Caco-2 (cell line): Measurements from ENCODE around the gene PRICKLE3. TPM values are rescaled to one million over a fixed set of nuclear protein-coding genes. Genes with fewer than 3 reads are reported as not detected.

Experiments used
- BruUV-seq: library from RNA; stranded (reverse); fragments of 400-500 nt; replicated peaks from 2 replicates; lab custom pipeline; 2021; lab: Mats Ljungman, UMichigan
- CTCF ChIA-PET: fragments of 300-600 bp; sonication (Branson Sonifier 250); formaldehyde crosslinking; loops from one replicate; lab custom pipeline; 2022; ENCODE audit warnings: antibody characterized with exemption; lab: Charles Lee
- POLR2A ChIA-PET: fragments of 300-600 bp; sonication (Branson Sonifier 250); formaldehyde crosslinking; loops from one replicate; lab custom pipeline; 2022; ENCODE audit warnings: antibody characterized with exemption; lab: Charles Lee
- DNase-seq, 2 experiments: peaks; one replicate each; pipeline versions ENCODE4 v3.0.0 to v3.0.0-alpha.2; 2020 to 2022
- H3K27me3 ChIP-seq: replicated peaks from 2 replicates; pipeline ENCODE4 v1.6.0; 2011; ENCODE audit warnings: low read length; ENCODE audit not compliant: control insufficient read depth, insufficient read depth
- H3K36me3 ChIP-seq: 2 replicates; pipeline ENCODE4 v1.5.1; 2011; ENCODE audit warnings: low read length; ENCODE audit not compliant: control insufficient read depth, insufficient read depth
- H3K4me1 ChIP-seq: fragments of 250-450 bp; sonication (Bioruptor Pico); 2 replicates; pipeline ENCODE4 v1.5.1; 2020; ENCODE audit warnings: mild to moderate bottlenecking
- H3K4me3 ChIP-seq: 2 replicates; pipeline ENCODE4 v1.5.1; 2011; ENCODE audit warnings: low read depth, mild to moderate bottlenecking, control low read depth, low read length
- H3K9me3 ChIP-seq: fragments of 250-450 bp; sonication (Bioruptor Pico); 2 replicates; pipeline ENCODE4 v1.5.1; 2020; ENCODE audit warnings: mild to moderate bottlenecking, moderate library complexity
- H3K27ac Mint-ChIP-seq: one replicate; pipeline ENCODE4 v1.8.0; 2022; ENCODE audit warnings: mixed read lengths; ENCODE audit not compliant: unreplicated experiment
- H3K27me3 Mint-ChIP-seq: one replicate; pipeline ENCODE4 v1.8.0; 2022; ENCODE audit warnings: mixed read lengths; ENCODE audit not compliant: insufficient read depth, unreplicated experiment
- H3K36me3 Mint-ChIP-seq: one replicate; pipeline ENCODE4 v1.8.0; 2022; ENCODE audit warnings: mild to moderate bottlenecking, mixed read lengths; ENCODE audit not compliant: insufficient read depth, unreplicated experiment
- H3K4me1 Mint-ChIP-seq: one replicate; pipeline ENCODE4 v1.8.0; 2022; ENCODE audit warnings: low read depth, mixed read lengths; ENCODE audit not compliant: unreplicated experiment
- H3K4me3 Mint-ChIP-seq: one replicate; pipeline ENCODE4 v1.8.0; 2022; ENCODE audit warnings: mild to moderate bottlenecking, moderate library complexity, mixed read lengths; ENCODE audit not compliant: unreplicated experiment
- H3K9me3 Mint-ChIP-seq: one replicate; pipeline ENCODE4 v1.8.0; 2022; ENCODE audit warnings: mixed read lengths; ENCODE audit not compliant: unreplicated experiment
- CTCF ChIP-seq, 2 experiments: fragments of 200-600 bp in 1 of 2; IDR thresholded peaks; 1 replicate in 1 of 2; 2 replicates in 1 of 2; pipeline versions ENCODE4 v1.5.1 to v1.8.0; 2011 to 2022; ENCODE audit warnings: antibody characterized with exemption in 1 of 2, control low read depth in 1 of 2, inconsistent platforms in 1 of 2, low read depth in 1 of 2, low read length in 1 of 2, mild to moderate bottlenecking in 1 of 2, moderate library complexity in 1 of 2; ENCODE audit not compliant: insufficient read depth in 1 of 2, severe bottlenecking in 1 of 2, unreplicated experiment in 1 of 2
- intact Hi-C: fragments of 100-400 bp; cut with micrococcal nuclease; formaldehyde crosslinking; loops from one replicate; pipeline ENCODE4 v1.10.0; 2022; ENCODE audit not compliant: unreplicated experiment
- total RNA-seq: library from RNA; stranded (reverse); gene quantifications from 2 replicates; pipeline ENCODE4 v1.2.3, GENCODE V29; 2022

Gene PRICKLE3
- total RNA-seq, 1 experiment from 2014 or later = 8.4 TPM

- TF ChIP-seq CTCF (IDR thresholded peaks at IDR 0.05; ENCODE audit: insufficient read depth in 1 of 2, low read depth in 1 of 2, low read length in 1 of 2, severe bottlenecking in 1 of 2, unreplicated experiment in 1 of 2) = no peak
- Mint-ChIP-seq H3K4me1 (peaks cover 14% of the 10 kb centered on the region), H3K9me3 (no peaks in the 10 kb centered on the region), H3K27me3 (no peaks in the 10 kb centered on the region), H3K36me3 (peaks cover 12% of the 10 kb centered on the region), H3K27ac (no peak overlapping the region), H3K4me3 (peak overlapping the region; percentile 86)
- Histone ChIP-seq H3K4me3 (peak overlapping the region; percentile 63), H3K27me3 (no peaks in the 10 kb centered on the region), H3K4me1 (no peaks in the 10 kb centered on the region), H3K36me3 (no peaks in the 10 kb centered on the region), H3K9me3 (no peaks in the 10 kb centered on the region)
- peak in 1 of 2 experiments; percentile 17 for DNase-seq
- ChIA-PET CTCF (interaction anchor here (1.0 to 2.3 kb wide), 2 partner anchors 16 to 18 kb away, joined by 5 to 8 read pairs; no protein-coding TSS in a partner anchor), POLR2A (interaction anchor here (2.1 kb wide), 1 partner anchor 18 kb away, joined by 7 read pairs; no protein-coding TSS in a partner anchor)
- intact Hi-C loops = loop anchor here (10.0 kb wide), 1 partner anchor 62 kb away; the partner anchor contains the start of genes CACNA1F and CCDC22
- BruUV-seq = TSS peak; percentile 61
Measured at GRCh38 chrX:49172280-49172780, 13.8 kb downstream of the PRICKLE3 start.

- BruUV-seq = no TSS peak
- CTCF ChIA-PET = interaction anchor here (1.0 to 2.3 kb wide), 2 partner anchors 16 to 19 kb away, joined by 5 to 8 read pairs; no protein-coding TSS in a partner anchor
Measured at GRCh38 chrX:49171752-49172279, 14.4 kb downstream of the PRICKLE3 start, which contains the start of gene PLP2. Gene PLP2 (plus strand): TSS chrX:49171898. CDS start chrX:49172001, 103 bp downstream.

More at GRCh38 chrX:49171752-49172279, 14.4 kb downstream of the PRICKLE3 start, which contains the start of gene PLP2:
- Mint-ChIP-seq H3K27me3 (no peaks in the 10 kb centered on the region), H3K9me3 (no peaks in the 10 kb centered on the region), H3K4me1 (peaks cover 14% of the 10 kb centered on the region), H3K27ac (no peak within 1 kb of the TSS), H3K36me3 (peaks cover 10% of the 10 kb centered on the region), H3K4me3 (peak within 1 kb of the TSS; percentile 86)
- Histone ChIP-seq H3K9me3 (no peaks in the 10 kb centered on the region), H3K4me1 (no peaks in the 10 kb centered on the region), H3K27me3 (no peaks in the 10 kb centered on the region), H3K4me3 (peak within 1 kb of the TSS; percentile 63), H3K36me3 (no peaks in the 10 kb centered on the region)
- no peak for TF ChIP-seq CTCF (IDR thresholded peaks at IDR 0.05; ENCODE audit: insufficient read depth in 1 of 2, low read depth in 1 of 2, low read length in 1 of 2, severe bottlenecking in 1 of 2, unreplicated experiment in 1 of 2)
- intact Hi-C loops = loop anchor here (10.0 kb wide), 1 partner anchor 63 kb away; the partner anchor contains the start of genes CACNA1F and CCDC22
- POLR2A ChIA-PET = interaction anchor here (0.6 to 2.1 kb wide), 2 partner anchors 19 to 214 kb away, joined by 4 to 7 read pairs; no protein-coding TSS in a partner anchor
- peak in 1 of 2 experiments; percentile 64 for DNase-seq
